KMS-11 (cell line): ENCODE data around the gene ADAM19.
A peak's percentile ranks its signal among the peaks of the same experiment; 100 is the strongest.

Source experiments
- H2AFZ ChIP-seq: fragments of 200-600 bp; sonication (generic); 2 replicates; pipeline ENCODE4 v1.6.1; 2016; ENCODE audit warnings: antibody characterized with exemption, mixed run types, low read depth
- H3K27ac ChIP-seq: fragments of 200-600 bp; sonication (generic); 2 replicates; pipeline ENCODE4 v1.6.1; 2016; ENCODE audit warnings: mild to moderate bottlenecking, mixed run types
- H3K27me3 ChIP-seq: fragments of 200-600 bp; sonication (generic); 2 replicates; pipeline ENCODE4 v1.6.1; 2017; ENCODE audit warnings: mild to moderate bottlenecking, low read depth, mixed run types, moderate library complexity; ENCODE audit not compliant: insufficient read depth
- H3K36me3 ChIP-seq: fragments of 200-600 bp; sonication (generic); 2 replicates; pipeline ENCODE4 v1.6.1; 2017; ENCODE audit warnings: mild to moderate bottlenecking, mixed run types; ENCODE audit not compliant: insufficient read depth
- H3K4me1 ChIP-seq: fragments of 200-600 bp; sonication (generic); 2 replicates; pipeline ENCODE4 v1.6.1; 2016; ENCODE audit warnings: mild to moderate bottlenecking, low read depth, mixed run types; ENCODE audit not compliant: poor library complexity, severe bottlenecking
- H3K4me2 ChIP-seq: fragments of 200-600 bp; sonication (generic); 2 replicates; pipeline ENCODE4 v1.7.0; 2016; ENCODE audit warnings: mild to moderate bottlenecking, mixed run types
- H3K4me3 ChIP-seq: fragments of 200-600 bp; sonication (generic); IDR thresholded peaks from 2 replicates; pipeline ENCODE4 v1.6.1; 2017; ENCODE audit warnings: low read depth, low read length, mixed read lengths; ENCODE audit not compliant: insufficient read depth
- H3K79me2 ChIP-seq: fragments of 200-600 bp; sonication (generic); 2 replicates; pipeline ENCODE4 v1.6.1; 2016; ENCODE audit warnings: low read depth, mixed run types; ENCODE audit not compliant: insufficient read depth
- H3K9ac ChIP-seq: fragments of 200-600 bp; sonication (generic); 2 replicates; pipeline ENCODE4 v1.6.1; 2016; ENCODE audit warnings: mild to moderate bottlenecking, mixed run types
- H4K20me1 ChIP-seq: fragments of 200-600 bp; sonication (generic); 2 replicates; pipeline ENCODE4 v1.6.1; 2016; ENCODE audit warnings: mild to moderate bottlenecking, mixed run types; ENCODE audit not compliant: insufficient read depth
- TF ChIP-seq, protein P1 (sequence below): fragments of 200-600 bp; sonication (generic); conservative IDR thresholded peaks from 2 replicates; pipeline ENCODE4 v1.6.1; 2017; ENCODE audit warnings: low read depth, mild to moderate bottlenecking, antibody characterized with exemption, low read length, moderate library complexity, mixed read lengths

The ADAM19 gene, protein sequence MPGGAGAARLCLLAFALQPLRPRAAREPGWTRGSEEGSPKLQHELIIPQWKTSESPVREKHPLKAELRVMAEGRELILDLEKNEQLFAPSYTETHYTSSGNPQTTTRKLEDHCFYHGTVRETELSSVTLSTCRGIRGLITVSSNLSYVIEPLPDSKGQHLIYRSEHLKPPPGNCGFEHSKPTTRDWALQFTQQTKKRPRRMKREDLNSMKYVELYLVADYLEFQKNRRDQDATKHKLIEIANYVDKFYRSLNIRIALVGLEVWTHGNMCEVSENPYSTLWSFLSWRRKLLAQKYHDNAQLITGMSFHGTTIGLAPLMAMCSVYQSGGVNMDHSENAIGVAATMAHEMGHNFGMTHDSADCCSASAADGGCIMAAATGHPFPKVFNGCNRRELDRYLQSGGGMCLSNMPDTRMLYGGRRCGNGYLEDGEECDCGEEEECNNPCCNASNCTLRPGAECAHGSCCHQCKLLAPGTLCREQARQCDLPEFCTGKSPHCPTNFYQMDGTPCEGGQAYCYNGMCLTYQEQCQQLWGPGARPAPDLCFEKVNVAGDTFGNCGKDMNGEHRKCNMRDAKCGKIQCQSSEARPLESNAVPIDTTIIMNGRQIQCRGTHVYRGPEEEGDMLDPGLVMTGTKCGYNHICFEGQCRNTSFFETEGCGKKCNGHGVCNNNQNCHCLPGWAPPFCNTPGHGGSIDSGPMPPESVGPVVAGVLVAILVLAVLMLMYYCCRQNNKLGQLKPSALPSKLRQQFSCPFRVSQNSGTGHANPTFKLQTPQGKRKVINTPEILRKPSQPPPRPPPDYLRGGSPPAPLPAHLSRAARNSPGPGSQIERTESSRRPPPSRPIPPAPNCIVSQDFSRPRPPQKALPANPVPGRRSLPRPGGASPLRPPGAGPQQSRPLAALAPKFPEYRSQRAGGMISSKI

GRCh38 chr5:157575381-157576020 is at the start of gene ADAM19:
Gene ADAM19 (minus strand): TSS chr5:157575775. CDS start chr5:157575696, 79 bp downstream.
- Histone ChIP-seq H3K4me1 (no peaks in the 10 kb centered on the region), H3K4me3 (no peak within 1 kb of the TSS), H3K79me2 (no peaks in the 10 kb centered on the region), H3K27me3 (no peaks in the 10 kb centered on the region), H4K20me1 (no peaks in the 10 kb centered on the region), H3K27ac (no peak within 1 kb of the TSS), H3K4me2 (peak within 1 kb of the TSS; percentile 57; the same call in 1 of the 2 replicates), H3K36me3 (no peaks in the 10 kb centered on the region), H3K9ac (no peak within 1 kb of the TSS; the same call in 1 of the 2 replicates), H2AFZ (peak within 1 kb of the TSS; percentile 75)
- TF ChIP-seq, protein P1, sequence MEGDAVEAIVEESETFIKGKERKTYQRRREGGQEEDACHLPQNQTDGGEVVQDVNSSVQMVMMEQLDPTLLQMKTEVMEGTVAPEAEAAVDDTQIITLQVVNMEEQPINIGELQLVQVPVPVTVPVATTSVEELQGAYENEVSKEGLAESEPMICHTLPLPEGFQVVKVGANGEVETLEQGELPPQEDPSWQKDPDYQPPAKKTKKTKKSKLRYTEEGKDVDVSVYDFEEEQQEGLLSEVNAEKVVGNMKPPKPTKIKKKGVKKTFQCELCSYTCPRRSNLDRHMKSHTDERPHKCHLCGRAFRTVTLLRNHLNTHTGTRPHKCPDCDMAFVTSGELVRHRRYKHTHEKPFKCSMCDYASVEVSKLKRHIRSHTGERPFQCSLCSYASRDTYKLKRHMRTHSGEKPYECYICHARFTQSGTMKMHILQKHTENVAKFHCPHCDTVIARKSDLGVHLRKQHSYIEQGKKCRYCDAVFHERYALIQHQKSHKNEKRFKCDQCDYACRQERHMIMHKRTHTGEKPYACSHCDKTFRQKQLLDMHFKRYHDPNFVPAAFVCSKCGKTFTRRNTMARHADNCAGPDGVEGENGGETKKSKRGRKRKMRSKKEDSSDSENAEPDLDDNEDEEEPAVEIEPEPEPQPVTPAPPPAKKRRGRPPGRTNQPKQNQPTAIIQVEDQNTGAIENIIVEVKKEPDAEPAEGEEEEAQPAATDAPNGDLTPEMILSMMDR, result no peak

GRCh38 chr5:157624144-157624543 is 48.6 kb upstream of the ADAM19 start:
- H3K4me3 ChIP-seq, result no peak overlapping the region
- H4K20me1 ChIP-seq, result no peaks in the 10 kb centered on the region
- TF ChIP-seq, protein P1, result no peak
- no peak overlapping the region for H3K27ac ChIP-seq
- no peaks in the 10 kb centered on the region for H3K4me1 ChIP-seq
- H3K27me3 ChIP-seq, result no peaks in the 10 kb centered on the region
- no peaks in the 10 kb centered on the region for H3K36me3 ChIP-seq
- H3K9ac ChIP-seq, result no peak overlapping the region
- H3K4me2 ChIP-seq, result no peak overlapping the region
- no peak overlapping the region for H2AFZ ChIP-seq
- no peaks in the 10 kb centered on the region for H3K79me2 ChIP-seq

- Histone ChIP-seq H3K27ac (no peak overlapping the region), H3K27me3 (no peaks in the 10 kb centered on the region), H3K36me3 (no peaks in the 10 kb centered on the region), H4K20me1 (no peaks in the 10 kb centered on the region), H3K79me2 (no peaks in the 10 kb centered on the region), H3K4me1 (no peaks in the 10 kb centered on the region), H2AFZ (no peak overlapping the region), H3K4me2 (no peak overlapping the region), H3K9ac (no peak overlapping the region), H3K4me3 (no peak overlapping the region)
- TF ChIP-seq, protein P1, result no peak
These were observed 45.2 kb upstream of the ADAM19 start for GRCh38 chr5:157620776-157621175.

DNA sequence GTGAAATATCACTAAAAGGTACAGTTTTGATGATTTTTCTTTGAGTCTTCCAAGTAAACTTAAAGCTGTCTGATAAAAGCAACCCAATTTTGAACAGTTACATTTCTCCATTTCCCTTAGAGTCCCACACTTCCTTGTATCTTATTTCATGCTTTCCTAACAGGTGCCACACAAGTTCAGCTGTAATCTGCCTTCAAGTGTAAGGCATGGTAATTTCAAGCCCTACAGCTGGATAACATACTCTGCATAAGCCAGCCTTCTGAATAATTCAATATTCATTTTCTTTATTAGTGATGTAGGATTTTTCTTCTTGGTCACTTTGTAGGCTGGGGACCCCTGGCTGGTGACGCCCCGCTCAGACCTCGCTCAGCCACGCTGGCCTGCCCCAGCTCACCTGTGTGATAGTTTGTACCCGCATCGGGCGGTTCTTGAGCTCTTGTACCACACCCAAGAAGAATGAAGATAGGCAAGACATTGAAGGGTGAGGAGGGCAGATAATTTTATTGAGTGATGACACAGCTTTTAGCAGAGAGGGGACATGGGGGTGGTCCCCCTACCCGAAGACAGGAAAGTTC is 42.7 kb upstream of the ADAM19 start:
- TF ChIP-seq, protein P1, result no peak
- no peaks in the 10 kb centered on the region for H4K20me1 ChIP-seq
- H3K27ac ChIP-seq, result no peak overlapping the region
- no peaks in the 10 kb centered on the region for H3K27me3 ChIP-seq
- no peak overlapping the region for H2AFZ ChIP-seq
- no peak overlapping the region for H3K4me3 ChIP-seq
- H3K4me2 ChIP-seq, result no peak overlapping the region
- H3K4me1 ChIP-seq, result peaks cover under 1% of the 10 kb centered on the region
- H3K36me3 ChIP-seq, result no peaks in the 10 kb centered on the region
- H3K79me2 ChIP-seq, result no peaks in the 10 kb centered on the region
- no peak overlapping the region for H3K9ac ChIP-seq
